ENCODE data around the gene BCOR. TPM values are rescaled to one million over a fixed set of nuclear protein-coding genes. Genes with fewer than 3 reads are reported as not detected.

BCOR gene
- total RNA-seq, 1 donor from 2014 or later: 37.3 TPM

DNA sequence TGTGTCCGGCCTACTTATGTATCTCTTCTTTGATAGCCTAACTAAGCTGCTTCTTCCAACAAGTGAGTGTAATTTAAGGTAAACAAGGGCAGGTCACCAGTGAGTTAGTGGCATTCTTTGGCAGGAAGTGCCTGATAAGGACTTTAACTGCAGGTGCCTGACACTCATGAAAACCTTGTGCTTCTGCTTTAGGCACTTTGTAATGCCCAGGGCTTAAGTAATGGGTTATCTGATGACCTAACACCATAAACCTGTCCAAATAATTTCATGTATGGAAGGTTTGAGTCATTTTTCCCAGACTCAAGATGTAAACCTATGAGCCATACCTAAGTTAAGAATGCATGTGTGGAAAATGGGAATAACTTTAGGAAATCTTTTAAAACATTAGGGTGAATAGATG, 43.0 kb downstream of the BCOR start:
- TF ChIP-seq, protein P1, sequence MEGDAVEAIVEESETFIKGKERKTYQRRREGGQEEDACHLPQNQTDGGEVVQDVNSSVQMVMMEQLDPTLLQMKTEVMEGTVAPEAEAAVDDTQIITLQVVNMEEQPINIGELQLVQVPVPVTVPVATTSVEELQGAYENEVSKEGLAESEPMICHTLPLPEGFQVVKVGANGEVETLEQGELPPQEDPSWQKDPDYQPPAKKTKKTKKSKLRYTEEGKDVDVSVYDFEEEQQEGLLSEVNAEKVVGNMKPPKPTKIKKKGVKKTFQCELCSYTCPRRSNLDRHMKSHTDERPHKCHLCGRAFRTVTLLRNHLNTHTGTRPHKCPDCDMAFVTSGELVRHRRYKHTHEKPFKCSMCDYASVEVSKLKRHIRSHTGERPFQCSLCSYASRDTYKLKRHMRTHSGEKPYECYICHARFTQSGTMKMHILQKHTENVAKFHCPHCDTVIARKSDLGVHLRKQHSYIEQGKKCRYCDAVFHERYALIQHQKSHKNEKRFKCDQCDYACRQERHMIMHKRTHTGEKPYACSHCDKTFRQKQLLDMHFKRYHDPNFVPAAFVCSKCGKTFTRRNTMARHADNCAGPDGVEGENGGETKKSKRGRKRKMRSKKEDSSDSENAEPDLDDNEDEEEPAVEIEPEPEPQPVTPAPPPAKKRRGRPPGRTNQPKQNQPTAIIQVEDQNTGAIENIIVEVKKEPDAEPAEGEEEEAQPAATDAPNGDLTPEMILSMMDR (conservative IDR thresholded peaks at IDR 0.05): no peak
- peaks cover 27% of the 10 kb centered on the region for H3K9me3 Mint-ChIP-seq
- no peaks in the 10 kb centered on the region for H3K4me1 Mint-ChIP-seq (ENCODE audit: unreplicated experiment)
- H3K27ac Mint-ChIP-seq: no peak overlapping the region
- no peak overlapping the region for H3K4me3 Mint-ChIP-seq
- DNase-seq (ENCODE audit: extremely low spot score, unreplicated experiment): no peak
- H3K36me3 Mint-ChIP-seq: peaks cover 65% of the 10 kb centered on the region
- H3K27me3 Mint-ChIP-seq: no peaks in the 10 kb centered on the region

DNA sequence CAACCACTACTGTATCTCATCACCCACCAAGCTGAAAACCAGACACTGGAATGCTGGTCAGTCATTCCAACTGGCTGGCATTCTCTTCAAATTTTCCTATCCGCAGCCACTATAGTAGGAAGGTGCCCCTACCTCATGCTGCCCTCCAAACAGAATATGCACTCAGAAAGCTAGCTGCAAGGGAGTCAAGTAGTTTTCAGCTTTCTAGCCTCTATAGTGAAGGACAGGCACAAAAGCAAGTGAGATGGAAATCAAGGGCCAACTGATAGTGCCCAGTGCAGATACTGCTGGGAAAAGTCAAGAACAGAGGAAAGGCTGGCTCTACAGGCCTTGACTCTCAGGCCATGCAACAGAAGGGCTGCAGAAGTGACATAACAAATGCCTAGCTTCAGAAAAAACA, 47.2 kb downstream of the BCOR start:
- Mint-ChIP-seq H3K27ac (no peak overlapping the region), H3K4me3 (no peak overlapping the region), H3K9me3 (peaks cover 43% of the 10 kb centered on the region), H3K27me3 (no peaks in the 10 kb centered on the region), H3K4me1 (ENCODE audit: unreplicated experiment) (no peaks in the 10 kb centered on the region), H3K36me3 (peaks cover 72% of the 10 kb centered on the region)
- TF ChIP-seq, protein P1 (conservative IDR thresholded peaks at IDR 0.05): no peak
- DNase-seq (ENCODE audit: extremely low spot score, unreplicated experiment): no peak

DNA sequence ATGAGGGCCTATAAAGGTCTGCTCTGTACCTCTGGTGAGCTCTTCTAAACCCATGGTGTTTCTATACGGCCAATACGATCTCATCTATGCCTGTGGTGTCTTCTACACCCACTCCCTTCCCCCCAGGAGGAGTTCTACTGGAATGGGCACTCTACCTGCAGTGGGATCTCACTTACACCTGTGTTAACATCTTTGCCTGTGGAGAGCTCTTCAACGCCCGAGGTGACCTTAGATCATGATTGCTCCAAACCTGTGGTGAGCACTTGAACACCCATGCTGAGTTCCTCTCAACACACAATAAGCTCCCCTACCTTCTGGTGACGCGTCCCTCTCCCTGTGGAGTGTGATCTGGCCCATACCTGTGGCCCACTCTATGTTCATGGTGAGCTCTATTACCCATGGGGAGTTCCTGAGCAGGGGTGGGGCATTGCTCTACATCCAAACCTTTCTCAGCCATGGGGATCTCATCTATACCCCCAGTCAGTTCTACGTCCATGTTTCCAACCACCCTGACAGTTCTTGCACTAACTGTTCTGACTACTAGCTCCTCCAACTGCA, 48.6 kb downstream of the BCOR start:
- peaks cover 61% of the 10 kb centered on the region for H3K36me3 Mint-ChIP-seq
- H3K27ac Mint-ChIP-seq: no peak overlapping the region
- H3K4me1 Mint-ChIP-seq (ENCODE audit: unreplicated experiment): no peaks in the 10 kb centered on the region
- TF ChIP-seq, protein P1 (conservative IDR thresholded peaks at IDR 0.05): no peak
- no peaks in the 10 kb centered on the region for H3K27me3 Mint-ChIP-seq
- H3K9me3 Mint-ChIP-seq: peaks cover 40% of the 10 kb centered on the region
- no peak for DNase-seq (ENCODE audit: extremely low spot score, unreplicated experiment)
- no peak overlapping the region for H3K4me3 Mint-ChIP-seq

DNA sequence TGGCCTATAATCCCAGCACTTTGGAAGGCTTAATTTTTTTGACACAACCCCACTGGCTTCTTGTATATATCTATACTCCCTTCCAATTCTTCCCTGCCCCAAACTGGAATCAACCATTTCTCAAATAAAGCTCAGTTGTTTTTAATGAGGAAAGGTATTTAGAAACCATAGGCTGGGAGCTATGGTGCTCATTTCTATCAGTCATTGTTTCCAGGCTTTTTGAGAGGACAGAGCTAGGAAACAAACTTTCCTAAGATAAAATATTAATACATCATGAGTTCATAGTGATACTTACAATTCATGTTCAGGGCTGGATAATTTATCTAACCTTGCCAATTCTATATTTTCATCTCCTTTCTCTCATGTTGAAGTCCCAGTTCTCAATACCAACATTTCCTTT, 50.3 kb downstream of the BCOR start:
- TF ChIP-seq, protein P1 (conservative IDR thresholded peaks at IDR 0.05): no peak
- Mint-ChIP-seq H3K27ac (no peak overlapping the region), H3K4me1 (ENCODE audit: unreplicated experiment) (no peaks in the 10 kb centered on the region), H3K4me3 (no peak overlapping the region), H3K27me3 (no peaks in the 10 kb centered on the region), H3K9me3 (peaks cover 38% of the 10 kb centered on the region), H3K36me3 (peaks cover 46% of the 10 kb centered on the region)
- DNase-seq (ENCODE audit: extremely low spot score, unreplicated experiment): no peak

DNA sequence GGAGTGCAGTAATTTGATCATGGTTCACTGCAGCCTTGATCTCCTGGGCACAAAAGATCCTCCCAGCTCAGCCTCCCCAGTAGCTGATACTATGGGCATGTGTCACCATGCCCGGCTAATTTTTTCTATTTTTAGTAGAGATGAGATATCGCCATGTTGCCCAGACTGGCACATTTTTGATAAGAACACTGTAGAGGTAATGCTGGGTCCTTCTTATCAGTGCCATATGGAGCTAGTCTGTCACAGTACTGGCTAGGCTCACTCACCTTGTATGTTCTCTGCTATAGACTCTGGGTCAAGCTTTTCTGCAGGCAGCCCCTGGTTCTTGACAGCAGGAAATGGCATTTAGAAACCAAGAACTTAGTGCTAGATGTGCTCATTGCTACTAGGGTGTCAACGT, 53.9 kb downstream of the BCOR start:
- peaks cover 15% of the 10 kb centered on the region for H3K9me3 Mint-ChIP-seq
- H3K36me3 Mint-ChIP-seq: peaks cover 13% of the 10 kb centered on the region
- H3K27me3 Mint-ChIP-seq: no peaks in the 10 kb centered on the region
- H3K4me1 Mint-ChIP-seq (ENCODE audit: unreplicated experiment): no peaks in the 10 kb centered on the region
- DNase-seq (ENCODE audit: extremely low spot score, unreplicated experiment): no peak
- H3K27ac Mint-ChIP-seq: no peak overlapping the region
- TF ChIP-seq, protein P1 (conservative IDR thresholded peaks at IDR 0.05): no peak
- no peak overlapping the region for H3K4me3 Mint-ChIP-seq

DNA sequence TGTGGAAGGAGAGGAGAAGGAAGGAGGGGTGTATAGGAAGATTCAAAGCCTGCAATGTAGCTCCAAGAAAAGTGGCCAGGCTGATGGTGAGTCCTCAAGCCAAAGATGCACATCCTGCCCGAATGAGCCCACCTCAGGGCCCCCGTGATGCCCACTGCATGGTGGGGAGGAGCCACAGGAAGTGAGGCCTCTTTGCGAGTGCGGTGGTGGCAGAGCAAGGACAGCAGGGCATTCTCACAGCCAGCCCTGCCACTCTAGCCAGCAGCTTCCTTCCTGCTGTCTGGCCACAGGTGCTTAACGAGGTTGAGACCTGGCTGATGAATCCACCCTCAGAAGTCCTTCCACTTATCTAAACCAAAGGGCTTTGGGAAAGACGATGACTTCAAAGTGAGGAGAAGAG, 55.8 kb downstream of the BCOR start:
- H3K4me1 Mint-ChIP-seq (ENCODE audit: unreplicated experiment): no peaks in the 10 kb centered on the region
- no peak overlapping the region for H3K27ac Mint-ChIP-seq
- no peaks in the 10 kb centered on the region for H3K27me3 Mint-ChIP-seq
- TF ChIP-seq, protein P1 (conservative IDR thresholded peaks at IDR 0.05): no peak
- H3K9me3 Mint-ChIP-seq: peaks cover 5% of the 10 kb centered on the region
- DNase-seq (ENCODE audit: extremely low spot score, unreplicated experiment): no peak
- no peaks in the 10 kb centered on the region for H3K36me3 Mint-ChIP-seq
- H3K4me3 Mint-ChIP-seq: no peak overlapping the region

Measured in type B pancreatic cell (in vitro differentiated cells).